ENCODE results near the gene CD180. TPM values are rescaled to one million over a fixed set of nuclear protein-coding genes. Genes with fewer than 3 reads are reported as not detected.

Gene CD180
- total RNA-seq, 1 experiment from 2014 or later: not detected

DNA sequence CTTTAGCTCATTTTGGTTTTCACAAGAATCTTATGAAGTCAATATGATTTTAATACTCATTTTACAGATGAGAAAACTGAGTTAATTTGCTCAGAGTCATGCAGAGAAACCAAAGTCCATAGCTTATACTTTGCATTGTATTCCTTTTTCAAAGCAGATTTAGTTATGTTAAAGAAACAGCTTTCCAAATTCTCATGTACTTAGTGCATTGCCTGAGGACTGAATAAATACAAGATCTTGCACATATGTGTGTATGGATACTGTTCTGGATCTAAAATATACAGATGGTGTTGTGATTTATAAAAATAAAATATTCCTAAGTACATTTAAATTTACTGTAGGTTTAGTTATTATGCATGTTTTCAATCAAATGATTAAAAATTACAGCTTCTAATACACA lies 43.5 kb upstream of the CD180 start:
- CTCF ChIA-PET: interaction anchor here (0.6 to 0.7 kb wide), 2 partner anchors 53 to 982 kb away, joined by 3 to 4 read pairs; no protein-coding TSS in a partner anchor
- ATAC-seq: no peak

GRCh38 chr5:67238191-67238590 lies 41.6 kb upstream of the CD180 start:
- ATAC-seq: no peak
- intact Hi-C loops (cut with micrococcal nuclease; ENCODE audit: unreplicated experiment): no loop called here
- BruUV-seq (replicated peaks): no TSS peak
- H3K27me3 ChIP-seq (ENCODE audit: control insufficient read depth, insufficient read depth, low read length): no peaks in the 10 kb centered on the region
- ChIA-PET POLR2A (no interaction called here), CTCF (no interaction called here)
- H3K4me1 ChIP-seq (ENCODE audit: control insufficient read depth, insufficient read depth, low read length): no peaks in the 10 kb centered on the region
- DNase-seq (ENCODE audit: low read depth, low spot score): no peak
- no peak overlapping the region for H3K4me3 ChIP-seq (ENCODE audit: low read depth in 2 of 2, low read length in 2 of 2)
- in situ Hi-C loops (cut with HindIII; ENCODE audit: low pct_unique_long_range_greater_than_20kb, low sequenced_read_pairs): no loop called here
- TF ChIP-seq REST (IDR thresholded peaks at IDR 0.05; ENCODE audit: insufficient read depth in 1 of 2, low read depth in 2 of 2, low read length in 1 of 2) (no peak), TCF7L2 (IDR thresholded peaks at IDR 0.05; ENCODE audit: low read depth, low read length) (no peak), POLR2AphosphoS5 (IDR thresholded peaks at IDR 0.05; ENCODE audit: low read depth, low read length) (no peak), CTCF (IDR thresholded peaks at IDR 0.05) (no peak), SIN3A (IDR thresholded peaks at IDR 0.05; ENCODE audit: borderline replicate concordance, insufficient read depth, low read depth, low read length) (no peak)
- no peaks in the 10 kb centered on the region for H3K36me3 ChIP-seq (ENCODE audit: control insufficient read depth, insufficient read depth, low read length)
- no peaks in the 10 kb centered on the region for H3K9me3 ChIP-seq (ENCODE audit: control insufficient read depth, insufficient read depth, low read depth, low read length)
- H3K27ac ChIP-seq (ENCODE audit: low read length): no peak overlapping the region

More for the DNA sequence above, 43.5 kb upstream of the CD180 start:
- Histone ChIP-seq H3K27ac (ENCODE audit: low read length) (no peak overlapping the region), H3K4me3 (ENCODE audit: low read depth in 2 of 2, low read length in 2 of 2) (no peak overlapping the region), H3K4me1 (ENCODE audit: control insufficient read depth, insufficient read depth, low read length) (no peaks in the 10 kb centered on the region), H3K9me3 (ENCODE audit: control insufficient read depth, insufficient read depth, low read depth, low read length) (no peaks in the 10 kb centered on the region), H3K27me3 (ENCODE audit: control insufficient read depth, insufficient read depth, low read length) (no peaks in the 10 kb centered on the region), H3K36me3 (ENCODE audit: control insufficient read depth, insufficient read depth, low read length) (no peaks in the 10 kb centered on the region)
- TF ChIP-seq TCF7L2 (IDR thresholded peaks at IDR 0.05; ENCODE audit: low read depth, low read length) (no peak), SIN3A (IDR thresholded peaks at IDR 0.05; ENCODE audit: borderline replicate concordance, insufficient read depth, low read depth, low read length) (no peak), REST (IDR thresholded peaks at IDR 0.05; ENCODE audit: insufficient read depth in 1 of 2, low read depth in 2 of 2, low read length in 1 of 2) (no peak), POLR2AphosphoS5 (IDR thresholded peaks at IDR 0.05; ENCODE audit: low read depth, low read length) (no peak)
- POLR2A ChIA-PET: no interaction called here
- BruUV-seq (replicated peaks): no TSS peak
- in situ Hi-C loops (cut with HindIII; ENCODE audit: low pct_unique_long_range_greater_than_20kb, low sequenced_read_pairs) (no loop called here), intact Hi-C loops (cut with micrococcal nuclease; ENCODE audit: unreplicated experiment) (no loop called here)
- DNase-seq (ENCODE audit: low read depth, low spot score): no peak
